Activated naive CD4-positive, alpha-beta T cell treated with anti-CD3 and anti-CD28 coated beads, Interleukin-2, amount 50 U/mL, for 16 hours (primary cell): ENCODE measurements around the gene LRMDA.

Experiments
- DNase-seq: peaks from one replicate; pipeline ENCODE4 v3.0.0-alpha.2; 2020

Gene LRMDA

GRCh38 chr10:76333796-76334195 lies 902.4 kb downstream of the LRMDA start:
- no peak for DNase-seq

GRCh38 chr10:76334255-76334654 lies 902.8 kb downstream of the LRMDA start:
- no peak for DNase-seq

- no peak for DNase-seq
Measured at GRCh38 chr10:76336213-76336963, 905.0 kb downstream of the LRMDA start.

DNA sequence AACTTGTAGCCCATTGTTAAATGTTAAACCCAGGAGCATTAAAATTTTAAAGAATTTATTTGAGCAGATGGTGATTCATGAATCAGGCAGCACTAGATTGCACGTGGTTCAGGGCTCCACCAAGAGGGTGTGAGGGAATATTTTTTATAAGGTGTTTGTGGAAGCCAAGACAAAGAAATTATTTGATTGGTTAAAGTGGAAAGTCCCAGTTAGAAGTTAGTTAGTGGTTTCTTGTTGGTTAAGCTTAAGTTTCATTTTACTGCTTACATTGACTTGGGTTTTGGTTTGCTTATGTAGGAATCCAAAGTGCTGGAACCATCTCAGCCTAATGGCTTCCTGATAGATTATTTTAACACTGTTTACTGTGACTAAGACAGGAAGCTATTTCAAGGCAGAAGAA lies 906.2 kb downstream of the LRMDA start:
- DNase-seq: no peak

GRCh38 chr10:76338187-76338586 lies 906.8 kb downstream of the LRMDA start:
- DNase-seq: no peak

DNA sequence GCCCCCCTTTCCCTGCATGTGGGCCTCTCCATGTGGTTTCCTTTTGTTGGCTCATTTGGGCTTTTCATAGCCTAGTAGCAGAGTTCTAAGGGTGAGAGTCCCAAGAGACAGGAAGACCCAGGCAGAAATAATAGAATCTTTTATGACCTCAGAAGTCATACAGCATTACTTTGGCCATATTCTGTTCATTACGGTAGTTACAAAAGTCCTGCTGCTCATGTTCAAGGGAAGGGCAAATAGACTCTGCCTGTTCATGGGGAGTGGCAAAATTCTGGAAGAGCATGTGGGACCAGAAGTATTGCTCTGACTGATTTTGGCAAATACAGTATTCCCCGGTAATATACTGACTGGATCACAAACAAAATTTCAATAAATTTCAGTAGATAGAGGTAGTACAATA lies 910.3 kb downstream of the LRMDA start:
- DNase-seq: no peak

DNA sequence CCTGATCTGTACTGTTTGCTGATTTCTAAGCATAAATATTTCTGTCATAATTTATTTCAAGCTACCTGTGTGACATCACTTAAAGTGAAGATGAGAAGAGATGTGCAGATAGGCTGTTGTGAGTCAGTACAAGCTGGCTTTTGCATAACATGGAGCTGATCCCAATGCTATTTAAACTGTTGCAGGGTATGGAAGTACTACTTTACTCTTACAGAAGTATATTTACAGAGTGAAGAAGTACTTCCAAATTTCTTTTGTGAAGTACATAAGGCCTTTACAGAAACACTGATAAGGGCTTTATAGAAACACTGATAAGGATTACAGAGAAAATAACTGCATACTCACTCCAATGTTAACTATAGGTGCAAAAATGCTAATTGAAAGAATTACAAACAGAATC lies 911.6 kb downstream of the LRMDA start:
- no peak for DNase-seq

GRCh38 chr10:76347832-76348231 lies 916.4 kb downstream of the LRMDA start:
- DNase-seq: no peak

GRCh38 chr10:76350583-76350982 lies 919.2 kb downstream of the LRMDA start:
- DNase-seq: no peak

DNA sequence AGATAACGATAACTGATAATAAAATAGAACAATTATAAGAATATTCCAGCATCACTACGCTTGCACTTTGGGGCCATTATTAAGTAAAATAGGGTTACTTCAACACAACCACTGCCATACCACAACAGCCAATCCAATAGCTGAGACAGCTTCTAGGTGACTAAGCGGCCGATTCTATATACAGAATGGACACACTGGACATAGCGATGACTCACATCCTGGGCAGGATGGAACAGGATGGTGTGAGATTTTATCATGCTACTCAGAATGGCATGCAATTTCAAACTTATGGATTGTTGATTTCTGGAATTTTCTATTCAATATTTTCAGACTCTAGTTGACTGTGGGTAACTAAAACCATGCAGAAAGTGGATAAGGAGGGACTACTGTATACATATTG lies 920.9 kb downstream of the LRMDA start:
- no peak for DNase-seq

DNA sequence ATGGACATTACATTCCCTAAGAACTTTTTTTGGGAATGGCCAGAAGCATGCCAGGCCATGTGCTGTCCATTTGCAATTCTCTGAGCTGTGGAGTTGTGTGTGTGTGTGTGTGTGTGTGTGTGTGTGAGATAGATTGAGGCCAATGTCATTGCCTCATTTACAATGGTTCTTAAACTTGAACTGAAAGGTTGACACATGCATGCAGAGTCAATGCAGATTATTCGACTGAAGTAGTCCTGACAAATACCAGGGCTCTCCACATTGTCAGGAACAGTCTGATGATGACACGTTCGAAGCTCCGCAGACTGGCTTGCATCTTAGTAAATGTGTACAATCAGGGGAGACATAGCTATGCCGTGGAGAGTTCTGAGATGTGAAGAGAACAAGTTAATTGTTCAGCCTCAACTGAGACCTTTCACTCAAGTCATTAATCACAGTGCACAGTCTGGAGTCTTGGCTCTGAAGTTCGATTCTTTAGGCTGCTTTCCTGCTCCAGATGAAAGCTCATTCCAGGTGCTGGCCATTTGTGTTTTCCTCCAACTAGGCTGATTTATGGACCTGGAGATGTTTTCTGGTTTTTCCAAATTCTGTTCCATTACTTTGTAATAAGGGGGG lies 921.9 kb downstream of the LRMDA start:
- DNase-seq: no peak

- DNase-seq: no peak
Measured at GRCh38 chr10:76354212-76354738, 922.9 kb downstream of the LRMDA start.

GRCh38 chr10:76354921-76355320 lies 923.5 kb downstream of the LRMDA start:
- DNase-seq: no peak

DNA sequence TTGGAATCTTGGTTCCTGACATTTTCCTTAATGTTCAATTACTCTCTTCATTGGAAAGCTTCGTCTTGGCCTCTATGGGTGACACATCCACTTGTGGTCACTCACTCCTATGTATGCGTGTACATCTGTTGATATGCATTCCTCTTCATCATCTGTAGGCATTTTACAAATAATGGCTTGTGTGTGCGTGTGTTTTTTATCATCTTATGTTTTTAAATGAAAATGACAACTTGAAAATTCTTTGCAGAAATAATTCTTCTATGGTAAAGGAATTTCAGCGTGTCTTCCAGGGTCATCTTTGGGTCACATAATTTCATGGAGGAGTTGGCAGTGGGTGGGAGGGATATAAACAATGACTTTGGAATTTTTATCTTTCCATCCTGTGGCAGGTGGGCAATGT lies 925.1 kb downstream of the LRMDA start:
- no peak for DNase-seq

GRCh38 chr10:76357726-76358415 lies 926.4 kb downstream of the LRMDA start:
- no peak for DNase-seq

- DNase-seq: no peak
Measured at GRCh38 chr10:76358743-76359395, 927.4 kb downstream of the LRMDA start.

DNA sequence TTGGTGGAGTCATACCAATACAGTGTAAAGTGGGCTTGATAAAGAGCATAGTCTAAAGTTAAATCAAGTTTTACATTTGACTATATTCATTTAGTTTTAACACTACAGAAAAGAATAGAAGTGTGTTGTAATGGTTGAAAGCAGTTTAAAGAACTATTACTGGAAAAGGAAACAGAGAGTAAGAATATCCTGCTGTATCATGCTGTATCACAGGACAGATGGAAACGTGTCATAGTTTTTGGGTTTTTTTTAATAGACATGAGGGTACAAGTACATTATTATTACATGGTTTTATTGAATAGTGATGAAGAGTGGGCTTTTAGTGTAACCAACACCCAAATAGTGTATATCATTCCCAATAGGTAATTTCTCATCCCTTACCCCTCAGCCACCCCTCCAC lies 944.3 kb downstream of the LRMDA start:
- DNase-seq: no peak

- DNase-seq: no peak
Measured at GRCh38 chr10:76382381-76382851, 951.0 kb downstream of the LRMDA start.

- DNase-seq: no peak
Measured at GRCh38 chr10:76388321-76389023, 957.0 kb downstream of the LRMDA start.

DNA sequence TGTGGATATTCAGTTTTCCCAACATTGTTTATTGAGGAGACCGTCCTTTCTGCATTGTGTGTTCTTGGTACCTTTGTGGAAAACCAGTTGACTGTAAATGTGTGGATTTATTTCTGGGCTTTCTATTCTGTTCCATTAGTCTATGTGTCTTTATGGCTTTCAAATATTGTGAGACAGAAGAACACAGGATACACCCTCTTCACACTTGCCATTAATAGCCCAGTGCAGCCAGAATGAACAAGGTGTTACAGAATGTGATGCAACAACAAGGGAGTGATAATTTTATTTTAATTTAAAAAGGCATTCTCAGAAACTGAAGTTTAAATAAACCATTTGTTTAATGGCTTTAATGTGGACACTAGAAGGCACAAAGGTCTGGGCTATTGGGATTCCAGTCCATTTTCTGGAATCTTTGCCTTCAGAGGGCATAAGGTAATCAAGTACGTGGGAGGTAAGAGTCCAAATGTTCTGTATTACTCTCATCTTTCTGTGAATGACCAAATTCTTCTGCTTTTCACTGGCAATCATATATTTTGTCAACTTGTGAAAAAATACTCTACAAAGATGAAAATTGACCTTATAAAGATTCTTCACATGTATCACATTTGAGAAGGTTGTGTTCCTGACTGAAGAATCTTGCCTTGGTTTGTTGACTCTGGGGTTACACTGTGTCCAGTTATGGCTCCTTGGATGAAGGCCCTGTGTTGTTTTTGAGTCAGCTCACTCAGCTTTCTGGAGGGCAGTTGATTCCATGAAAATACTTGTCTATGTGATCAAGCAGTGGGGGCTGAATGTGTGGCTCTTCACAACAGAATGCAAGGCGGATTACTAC lies 962.7 kb downstream of the LRMDA start:
- DNase-seq: no peak

GRCh38 chr10:76394707-76395042 lies 963.3 kb downstream of the LRMDA start:
- no peak for DNase-seq

DNA sequence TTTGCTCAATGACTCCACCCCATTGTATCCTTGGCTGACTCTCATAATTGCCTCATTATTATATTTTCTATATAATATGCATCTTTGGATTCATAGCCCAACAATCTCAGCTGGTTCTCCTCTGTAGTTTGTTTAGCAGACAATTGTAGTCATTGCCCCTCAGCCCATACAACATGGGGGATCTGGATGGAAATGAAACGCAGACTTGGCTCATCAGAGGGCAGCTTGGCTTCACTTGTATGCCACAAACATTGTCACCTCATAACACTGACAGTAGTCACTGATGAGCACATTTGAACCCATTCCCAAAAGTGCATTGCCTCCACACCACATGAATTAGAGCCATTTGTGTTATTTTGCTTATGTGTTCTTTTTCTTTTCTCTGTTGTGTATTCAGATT lies 963.8 kb downstream of the LRMDA start:
- no peak for DNase-seq
